ENCODE measurements around the gene CLSTN3. TPM values are rescaled to one million over a fixed set of nuclear protein-coding genes. Genes with fewer than 3 reads are reported as not detected.

The CLSTN3 gene
- total and polyA plus RNA-seq, 9 of the 15 experiments (the other 6 are each of a cell fraction or from before 2014, with no cell fraction given) = 0.08 to 23.2 (median 11.0) TPM

GRCh38 chr12:7122811-7123769, 7.1 kb upstream of the CLSTN3 start (continued):
- TF ChIP-seq, protein P1, sequence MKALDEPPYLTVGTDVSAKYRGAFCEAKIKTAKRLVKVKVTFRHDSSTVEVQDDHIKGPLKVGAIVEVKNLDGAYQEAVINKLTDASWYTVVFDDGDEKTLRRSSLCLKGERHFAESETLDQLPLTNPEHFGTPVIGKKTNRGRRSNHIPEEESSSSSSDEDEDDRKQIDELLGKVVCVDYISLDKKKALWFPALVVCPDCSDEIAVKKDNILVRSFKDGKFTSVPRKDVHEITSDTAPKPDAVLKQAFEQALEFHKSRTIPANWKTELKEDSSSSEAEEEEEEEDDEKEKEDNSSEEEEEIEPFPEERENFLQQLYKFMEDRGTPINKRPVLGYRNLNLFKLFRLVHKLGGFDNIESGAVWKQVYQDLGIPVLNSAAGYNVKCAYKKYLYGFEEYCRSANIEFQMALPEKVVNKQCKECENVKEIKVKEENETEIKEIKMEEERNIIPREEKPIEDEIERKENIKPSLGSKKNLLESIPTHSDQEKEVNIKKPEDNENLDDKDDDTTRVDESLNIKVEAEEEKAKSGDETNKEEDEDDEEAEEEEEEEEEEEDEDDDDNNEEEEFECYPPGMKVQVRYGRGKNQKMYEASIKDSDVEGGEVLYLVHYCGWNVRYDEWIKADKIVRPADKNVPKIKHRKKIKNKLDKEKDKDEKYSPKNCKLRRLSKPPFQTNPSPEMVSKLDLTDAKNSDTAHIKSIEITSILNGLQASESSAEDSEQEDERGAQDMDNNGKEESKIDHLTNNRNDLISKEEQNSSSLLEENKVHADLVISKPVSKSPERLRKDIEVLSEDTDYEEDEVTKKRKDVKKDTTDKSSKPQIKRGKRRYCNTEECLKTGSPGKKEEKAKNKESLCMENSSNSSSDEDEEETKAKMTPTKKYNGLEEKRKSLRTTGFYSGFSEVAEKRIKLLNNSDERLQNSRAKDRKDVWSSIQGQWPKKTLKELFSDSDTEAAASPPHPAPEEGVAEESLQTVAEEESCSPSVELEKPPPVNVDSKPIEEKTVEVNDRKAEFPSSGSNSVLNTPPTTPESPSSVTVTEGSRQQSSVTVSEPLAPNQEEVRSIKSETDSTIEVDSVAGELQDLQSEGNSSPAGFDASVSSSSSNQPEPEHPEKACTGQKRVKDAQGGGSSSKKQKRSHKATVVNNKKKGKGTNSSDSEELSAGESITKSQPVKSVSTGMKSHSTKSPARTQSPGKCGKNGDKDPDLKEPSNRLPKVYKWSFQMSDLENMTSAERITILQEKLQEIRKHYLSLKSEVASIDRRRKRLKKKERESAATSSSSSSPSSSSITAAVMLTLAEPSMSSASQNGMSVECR (CRISPR knock-in tag; IDR thresholded peaks at IDR 0.05) = no peak
- TF ChIP-seq XRCC4 (IDR thresholded peaks at IDR 0.05; ENCODE audit: extremely low read depth, insufficient read depth, insufficient read length) (no peak), ZNF644 (tag; IDR thresholded peaks at IDR 0.05; ENCODE audit: low read depth) (no peak), STAG1 (CRISPR knock-in tag; IDR thresholded peaks at IDR 0.05; ENCODE audit: borderline replicate concordance) (no peak), KDM1A (IDR thresholded peaks at IDR 0.05) (0 out of 4 replicates have a peak, but pooled peaks of 1 of the 2 experiments have one; percentile 33), DDX20 (tag; IDR thresholded peaks at IDR 0.05; ENCODE audit: low read depth) (no peak), HMG20A (CRISPR knock-in tag; conservative IDR thresholded peaks at IDR 0.05) (no peak), NONO (IDR thresholded peaks at IDR 0.05; ENCODE audit: low read depth in 2 of 2, low read length in 1 of 2) (no peak), PRPF4 (IDR thresholded peaks at IDR 0.05; ENCODE audit: insufficient read depth, low read depth, low read length, poor library complexity, severe bottlenecking) (no peak), SRF (CRISPR knock-in tag; IDR thresholded peaks at IDR 0.05) (no peak), MAZ (CRISPR knock-in tag; conservative IDR thresholded peaks at IDR 0.05 in 1 of 2, IDR thresholded peaks at IDR 0.05 in 1 of 2) (0 out of 4 replicates have a peak, but pooled peaks of 1 of the 2 experiments have one; percentile 30), FOXM1 (IDR thresholded peaks at IDR 0.05; ENCODE audit: low read depth) (peak; percentile 42; the same call in 1 of the 2 replicates), FOXM1 (CRISPR knock-in tag; IDR thresholded peaks at IDR 0.05; ENCODE audit: low read depth) (no peak), HLTF (IDR thresholded peaks at IDR 0.05) (0 out of 2 replicates have a peak, but pooled peaks have one; percentile 11), ZNF76 (CRISPR knock-in tag; IDR thresholded peaks at IDR 0.05; ENCODE audit: borderline replicate concordance) (no peak), POLR2AphosphoS2 (IDR thresholded peaks at IDR 0.05; ENCODE audit: low read length) (no peak), CBFA2T3 (IDR thresholded peaks at IDR 0.05) (peak; percentile 87), ZFPM2 (CRISPR knock-in tag; IDR thresholded peaks at IDR 0.05) (no peak), STAT5A (IDR thresholded peaks at IDR 0.05; ENCODE audit: borderline replicate concordance, low read length) (peak; percentile 31; the same call in 1 of the 2 replicates)
- TF ChIP-seq, protein P2, sequence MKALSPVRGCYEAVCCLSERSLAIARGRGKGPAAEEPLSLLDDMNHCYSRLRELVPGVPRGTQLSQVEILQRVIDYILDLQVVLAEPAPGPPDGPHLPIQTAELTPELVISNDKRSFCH (CRISPR knock-in tag; IDR thresholded peaks at IDR 0.05) = no peak
- TF ChIP-seq, protein P2 (tag; IDR thresholded peaks at IDR 0.05) = peak; percentile 62; the same call in 1 of the 2 replicates
- TF ChIP-seq, protein P3, sequence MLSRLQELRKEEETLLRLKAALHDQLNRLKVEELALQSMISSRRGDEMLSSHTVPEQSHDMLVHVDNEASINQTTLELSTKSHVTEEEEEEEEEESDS (CRISPR knock-in tag; IDR thresholded peaks at IDR 0.05) = no peak

Measured in K562 (cell line).